ENCODE measurements around the gene CYB5RL. TPM values are rescaled to one million over a fixed set of nuclear protein-coding genes. Genes with fewer than 3 reads are reported as not detected.
"Not testable (repeated sequence)": the region's sequence is repeated elsewhere in the genome, so short reads cannot be mapped to it uniquely, and the experiment has no call there.

CYB5RL gene, protein sequence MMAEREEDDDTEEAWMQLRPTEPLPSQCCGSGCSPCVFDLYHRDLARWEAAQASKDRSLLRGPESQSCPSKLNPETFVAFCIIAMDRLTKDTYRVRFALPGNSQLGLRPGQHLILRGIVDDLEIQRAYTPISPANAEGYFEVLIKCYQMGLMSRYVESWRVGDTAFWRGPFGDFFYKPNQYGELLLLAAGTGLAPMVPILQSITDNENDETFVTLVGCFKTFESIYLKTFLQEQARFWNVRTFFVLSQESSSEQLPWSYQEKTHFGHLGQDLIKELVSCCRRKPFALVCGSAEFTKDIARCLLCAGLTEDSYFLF
- total RNA-seq = 5.7 TPM
- long read RNA-seq, partial matches to known transcripts = 4 of 11 reads
- long read RNA-seq, other reads (novel, unspliced or antisense) = 5 of 11 reads

DNA sequence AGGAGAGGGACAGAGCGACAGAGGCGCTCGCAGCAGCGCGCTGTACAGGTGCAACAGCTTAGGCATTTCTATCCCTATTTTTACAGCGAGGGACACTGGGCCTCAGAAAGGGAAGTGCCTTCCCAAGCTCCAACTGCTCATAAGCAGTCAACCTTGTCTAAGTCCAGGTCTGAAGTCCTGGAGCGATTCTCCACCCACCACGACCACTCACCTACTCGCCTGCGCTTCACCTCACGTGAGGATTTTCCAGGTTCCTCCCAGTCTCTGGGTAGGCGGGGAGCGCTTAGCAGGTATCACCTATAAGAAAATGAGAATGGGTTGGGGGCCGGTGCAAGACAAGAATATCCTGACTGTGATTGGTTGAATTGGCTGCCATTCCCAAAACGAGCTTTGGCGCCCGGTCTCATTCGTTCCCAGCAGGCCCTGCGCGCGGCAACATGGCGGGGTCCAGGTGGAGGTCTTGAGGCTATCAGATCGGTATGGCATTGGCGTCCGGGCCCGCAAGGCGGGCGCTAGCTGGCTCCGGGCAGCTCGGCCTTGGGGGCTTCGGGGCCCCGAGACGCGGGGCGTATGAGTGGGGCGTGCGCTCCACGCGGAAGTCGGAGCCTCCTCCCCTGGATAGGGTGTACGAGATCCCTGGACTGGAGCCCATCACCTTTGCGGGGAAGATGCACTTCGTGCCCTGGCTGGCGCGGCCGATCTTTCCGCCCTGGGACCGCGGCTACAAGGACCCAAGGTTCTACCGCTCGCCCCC lies at the start of gene CYB5RL, which contains the start of gene MRPL37:
TSS of gene CYB5RL (minus strand) at position 266 of the 754 bp plus-strand sequence. CDS start 4,414 bp downstream, outside the sequence.
TSS of gene MRPL37 (plus strand) at position 403 of the 754 bp plus-strand sequence. CDS start at position 480, 77 bp downstream.
- intact Hi-C loops (cut with DNase I) = loop anchor here (5.0 kb wide), 2 partner anchors 78 to 287 kb away; no protein-coding TSS in a partner anchor
- peak; percentile 95 for DNase-seq (ENCODE audit: low spot score)

DNA sequence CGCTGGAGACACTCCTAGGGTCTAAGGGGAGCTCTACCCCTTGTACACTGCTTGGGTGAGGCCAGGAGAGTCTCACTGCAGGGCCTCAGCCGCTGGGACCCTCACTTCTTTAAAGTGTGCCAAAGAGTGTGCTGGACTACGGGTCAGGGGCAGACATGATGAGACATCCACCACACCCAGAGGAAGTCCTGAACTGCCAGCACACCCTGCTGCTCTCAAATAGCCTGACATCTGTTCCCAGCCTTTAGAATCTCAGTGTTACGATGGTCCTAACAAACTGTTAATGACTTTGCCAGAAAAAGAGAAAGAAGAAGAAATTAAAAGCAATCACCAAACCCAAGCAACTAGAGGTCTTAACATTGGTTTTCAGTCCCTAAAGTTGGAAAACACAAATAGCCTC lies 49.1 kb upstream of the CYB5RL start:
- intact Hi-C loops (cut with DNase I) = no loop called here
- no peak for DNase-seq (ENCODE audit: low spot score)

DNA sequence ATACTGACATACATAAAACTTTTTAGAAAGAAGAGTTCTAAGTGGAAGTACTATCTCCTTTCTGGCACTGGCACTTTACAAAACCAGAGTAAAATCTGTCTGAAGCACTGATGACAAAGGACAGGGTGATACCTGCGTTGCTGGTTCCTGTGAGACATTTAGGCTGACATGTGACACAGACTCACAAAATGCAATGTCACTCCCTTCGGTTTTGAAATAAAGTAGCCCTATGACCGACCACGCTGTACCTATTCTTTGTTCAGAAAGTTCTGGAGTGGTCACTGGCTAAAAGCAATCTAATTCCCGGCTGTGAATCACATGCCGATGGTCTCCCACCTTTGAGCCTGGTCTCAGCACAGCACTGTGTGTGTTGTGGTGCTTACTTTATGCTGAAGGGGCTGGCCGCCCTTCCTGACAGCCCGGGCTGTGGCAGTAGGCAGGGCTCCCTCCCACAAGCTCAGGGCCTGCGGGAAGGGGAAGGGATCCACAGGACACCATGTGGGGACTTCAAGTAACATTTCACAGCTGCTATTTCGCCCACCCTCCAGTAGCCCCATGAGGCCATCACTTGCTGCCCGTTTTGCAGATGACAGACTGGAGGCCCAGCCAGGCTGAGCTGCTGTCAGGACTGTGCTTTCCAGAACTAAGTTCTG lies 48.2 kb upstream of the CYB5RL start:
- DNase-seq (ENCODE audit: low spot score) = no peak
- intact Hi-C loops (cut with DNase I) = no loop called here

DNA sequence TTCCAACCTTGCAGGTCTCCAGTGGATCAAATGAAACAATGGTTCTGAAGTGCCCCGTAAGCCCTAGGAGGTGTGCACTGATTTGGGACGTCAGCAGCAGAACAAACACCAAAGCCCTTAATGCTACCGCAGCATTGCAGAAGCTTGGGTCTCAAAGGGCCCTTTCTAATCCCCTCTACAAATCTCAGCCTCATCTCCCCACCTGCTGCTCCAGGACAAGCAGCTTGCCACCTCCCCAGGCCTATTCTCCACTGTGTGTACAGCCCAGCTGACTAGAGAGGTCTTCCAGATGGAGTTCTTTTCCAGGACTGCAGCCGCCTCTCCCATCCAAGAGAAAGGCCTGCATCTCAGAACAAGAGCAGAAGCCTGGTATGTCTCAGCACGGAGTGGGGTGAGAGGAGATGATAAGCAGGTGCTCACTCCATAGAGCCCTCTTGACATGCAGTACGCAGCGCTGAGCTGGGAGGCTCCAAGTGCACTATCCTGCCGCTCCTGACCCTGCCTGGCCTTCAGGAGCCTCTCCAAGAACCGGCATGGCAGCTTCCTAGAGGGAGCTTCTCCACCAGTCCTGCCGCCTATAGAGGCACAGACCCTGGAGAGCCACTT lies 46.4 kb upstream of the CYB5RL start:
- DNase-seq (ENCODE audit: low spot score) = no peak
- intact Hi-C loops (cut with DNase I) = no loop called here

DNA sequence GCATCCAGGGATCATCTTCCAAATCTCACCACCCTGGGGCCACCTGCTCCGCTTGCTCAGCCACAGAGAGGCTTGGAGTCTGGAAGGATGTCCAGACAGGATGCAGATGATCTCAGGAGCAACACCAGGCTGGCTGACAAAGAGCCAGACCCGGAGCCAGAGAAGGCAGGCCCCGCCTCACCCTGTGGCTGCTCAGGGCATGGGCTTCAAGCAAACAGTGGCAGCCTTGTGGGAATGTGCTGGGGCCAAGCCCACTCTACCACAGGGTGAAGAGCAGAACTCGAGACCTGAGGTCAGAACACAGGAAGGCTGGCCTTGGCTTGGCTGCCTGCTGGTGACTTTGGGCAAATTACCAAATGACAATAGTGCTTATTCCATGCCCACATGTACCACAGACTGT lies 45.7 kb upstream of the CYB5RL start:
- no peak for DNase-seq (ENCODE audit: low spot score)

DNA sequence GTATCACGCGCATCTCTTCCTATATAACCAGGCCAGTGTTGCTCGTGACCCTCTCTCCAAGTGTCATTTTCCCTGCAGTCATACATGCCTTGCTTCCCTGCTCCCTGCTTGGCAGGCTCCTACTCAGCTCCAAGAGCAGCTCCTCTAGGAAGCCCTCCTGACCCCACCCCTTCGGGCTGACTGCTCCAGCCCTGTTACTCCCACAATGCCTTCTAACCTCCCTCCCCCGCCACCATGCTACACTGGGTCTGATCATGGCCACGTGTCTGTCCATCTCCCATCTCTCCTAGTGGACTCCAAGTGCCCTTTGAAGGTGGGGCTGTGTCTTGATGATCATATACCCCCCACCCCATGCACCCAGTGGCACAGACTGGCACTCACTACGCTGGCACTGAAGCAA lies 44.8 kb upstream of the CYB5RL start:
- DNase-seq (ENCODE audit: low spot score) = no peak
- intact Hi-C loops (cut with DNase I) = no loop called here

More for the DNA sequence above, 45.7 kb upstream of the CYB5RL start:
- intact Hi-C loops (cut with DNase I) = no loop called here

DNA sequence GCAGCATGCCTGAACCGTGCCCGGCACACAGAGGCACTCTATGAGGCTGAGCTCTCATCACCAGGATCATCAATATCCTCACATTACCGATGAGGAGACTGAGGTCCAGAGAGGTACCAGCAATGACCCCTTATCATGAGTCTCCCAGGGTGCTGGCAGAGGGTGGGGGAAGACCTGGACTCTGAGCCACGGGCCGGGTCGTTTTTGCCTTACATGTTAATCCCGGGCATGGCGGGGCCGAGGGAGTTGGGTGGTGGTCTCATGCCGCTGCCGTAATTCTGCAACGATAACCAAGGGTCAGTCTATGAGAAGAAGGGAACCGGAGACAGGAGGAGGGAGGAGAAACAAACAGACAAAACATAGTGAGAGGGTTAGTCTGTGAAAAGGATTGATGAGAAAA lies 43.2 kb upstream of the CYB5RL start:
- intact Hi-C loops (cut with DNase I) = no loop called here
- no peak for DNase-seq (ENCODE audit: low spot score)

DNA sequence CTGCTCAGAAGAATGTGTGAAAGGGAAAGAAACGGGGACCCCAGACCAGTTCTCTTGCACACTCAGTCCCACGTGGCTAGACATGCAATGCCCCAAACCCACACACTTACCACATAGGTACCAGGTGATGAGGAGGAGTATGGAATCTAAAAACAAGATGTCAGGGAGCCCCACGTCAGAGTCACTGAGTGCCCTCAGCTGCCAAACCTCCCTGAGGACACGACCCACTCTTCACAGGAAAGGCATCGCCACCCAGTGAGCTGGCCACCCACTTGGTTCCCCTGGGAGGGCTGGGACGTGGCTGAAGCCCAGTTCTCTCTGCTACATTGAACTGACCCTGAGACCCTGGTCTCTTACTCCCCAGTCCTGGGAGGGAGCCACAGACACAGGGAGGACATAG lies 41.5 kb upstream of the CYB5RL start:
- intact Hi-C loops (cut with DNase I) = no loop called here
- DNase-seq (ENCODE audit: low spot score) = no peak

DNA sequence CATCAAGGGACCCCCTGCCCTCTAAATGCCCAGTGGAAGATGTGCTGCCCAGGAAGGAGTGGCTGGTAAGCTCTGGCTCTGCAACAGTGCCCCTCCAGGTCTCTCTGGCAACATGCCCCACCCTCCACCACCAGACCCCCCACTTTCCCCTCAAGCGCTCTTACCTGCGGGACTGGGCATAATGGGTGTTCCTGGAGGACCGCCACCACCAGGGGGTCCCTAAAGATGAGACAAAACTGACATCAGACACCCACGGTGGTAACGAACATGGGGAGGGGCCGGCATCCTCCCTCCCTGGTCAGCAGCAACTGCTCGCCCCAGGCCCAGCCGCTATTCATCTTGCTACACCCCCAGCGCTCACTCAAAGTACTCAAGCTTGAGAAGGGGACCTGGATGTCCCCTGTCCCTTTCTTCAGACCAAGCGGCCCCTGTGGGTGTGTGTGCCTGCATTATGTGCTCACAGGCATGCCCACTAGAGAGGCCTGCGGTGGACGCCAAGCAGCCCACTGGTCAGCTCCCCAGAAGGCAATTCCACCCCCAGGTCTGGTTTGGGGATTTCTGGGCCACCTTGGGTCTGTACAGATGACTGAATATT lies 41.0 kb upstream of the CYB5RL start:
- intact Hi-C loops (cut with DNase I) = no loop called here
- no peak for DNase-seq (ENCODE audit: low spot score)

DNA sequence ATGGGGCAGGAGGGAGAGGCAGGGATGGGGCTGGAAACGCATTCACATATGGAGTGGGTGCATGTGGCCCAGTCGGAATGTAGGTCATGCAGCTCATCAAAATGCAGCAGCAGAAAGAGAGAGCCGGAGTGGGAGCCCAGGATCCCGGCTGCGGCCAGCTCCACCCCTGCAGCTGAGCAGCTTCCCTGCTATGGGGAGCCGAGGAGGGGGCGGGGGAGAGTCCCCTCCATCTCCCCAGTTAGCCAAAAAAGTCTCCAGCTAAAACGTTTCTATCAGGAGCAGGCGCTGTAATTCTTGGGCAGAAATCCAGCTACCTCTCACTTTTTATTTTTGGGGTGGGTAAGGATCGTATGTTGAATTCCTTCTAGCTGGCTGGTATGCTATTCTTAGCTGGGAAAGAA lies 39.8 kb upstream of the CYB5RL start:
- intact Hi-C loops (cut with DNase I) = no loop called here
- no peak for DNase-seq (ENCODE audit: low spot score)

DNA sequence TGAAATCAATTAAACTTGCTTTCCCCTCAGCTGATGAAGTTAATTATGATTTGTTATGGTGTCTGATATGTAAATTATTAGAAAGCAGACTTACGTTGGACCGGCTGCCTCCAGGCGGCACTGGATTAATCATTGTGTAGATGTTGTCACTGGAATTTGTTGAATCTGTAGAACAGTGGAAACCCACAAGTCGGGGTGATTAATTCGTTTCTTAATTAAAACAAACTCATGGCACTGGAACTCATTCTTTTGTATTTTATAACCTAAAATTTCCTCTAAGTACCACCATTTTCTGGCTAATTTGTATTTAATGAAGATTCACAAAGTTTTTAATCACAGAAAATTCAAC lies 39.2 kb upstream of the CYB5RL start:
- intact Hi-C loops (cut with DNase I) = no loop called here
- no peak for DNase-seq (ENCODE audit: low spot score)

DNA sequence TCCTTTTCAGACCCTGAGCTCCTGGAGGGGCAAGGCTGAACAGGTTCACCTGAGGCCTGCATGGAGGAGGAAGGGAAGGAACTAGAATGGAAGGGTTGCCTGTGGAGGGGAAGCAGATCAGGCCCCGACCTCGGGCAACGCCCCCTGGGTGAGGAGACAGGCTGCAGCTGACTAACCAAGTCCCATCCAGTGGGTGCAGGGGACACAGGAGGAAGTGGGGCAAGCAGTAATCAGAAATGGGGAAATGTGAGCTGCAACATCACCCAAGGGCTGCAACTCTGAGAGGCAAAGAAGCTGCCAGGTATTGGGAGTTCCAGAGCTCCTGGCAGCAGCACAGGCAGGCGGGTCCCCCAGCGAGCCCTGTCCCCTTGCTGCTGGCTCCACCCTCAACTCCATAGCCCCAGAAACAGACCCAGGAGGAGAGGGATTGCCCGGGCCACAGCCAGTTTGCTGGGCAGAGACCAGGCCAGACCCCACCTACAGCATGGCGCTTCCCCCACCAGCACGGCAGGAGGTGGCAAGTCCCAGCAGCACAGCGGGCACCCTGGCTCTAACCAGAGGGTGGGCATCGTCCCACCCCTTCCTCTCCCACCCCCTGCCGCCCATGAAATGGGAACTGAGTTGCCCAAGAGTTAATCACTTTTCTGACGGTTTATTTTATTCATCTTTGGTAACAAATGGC lies 38.7 kb upstream of the CYB5RL start:
- no peak for DNase-seq (ENCODE audit: low spot score)
- intact Hi-C loops (cut with DNase I) = no loop called here

DNA sequence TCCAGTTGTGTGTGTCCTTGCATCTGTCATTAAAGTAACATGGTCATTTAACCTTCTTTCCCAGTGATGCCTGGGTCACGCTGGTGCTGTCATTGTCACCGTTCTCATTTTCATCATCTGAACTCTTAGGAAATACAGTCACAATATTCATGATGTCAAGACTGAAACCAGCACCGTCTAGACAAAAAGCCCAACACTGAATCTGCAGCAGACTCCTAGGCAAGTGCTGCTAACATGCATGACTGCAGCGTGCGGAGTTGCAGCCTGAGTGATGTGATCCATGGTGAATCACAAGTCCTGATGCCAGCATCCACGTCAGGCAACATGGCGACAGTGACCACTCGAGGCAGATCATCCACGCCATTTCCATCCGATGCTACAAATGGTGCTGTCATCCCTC lies 37.8 kb upstream of the CYB5RL start:
- intact Hi-C loops (cut with DNase I) = no loop called here
- no peak for DNase-seq (ENCODE audit: low spot score)

DNA sequence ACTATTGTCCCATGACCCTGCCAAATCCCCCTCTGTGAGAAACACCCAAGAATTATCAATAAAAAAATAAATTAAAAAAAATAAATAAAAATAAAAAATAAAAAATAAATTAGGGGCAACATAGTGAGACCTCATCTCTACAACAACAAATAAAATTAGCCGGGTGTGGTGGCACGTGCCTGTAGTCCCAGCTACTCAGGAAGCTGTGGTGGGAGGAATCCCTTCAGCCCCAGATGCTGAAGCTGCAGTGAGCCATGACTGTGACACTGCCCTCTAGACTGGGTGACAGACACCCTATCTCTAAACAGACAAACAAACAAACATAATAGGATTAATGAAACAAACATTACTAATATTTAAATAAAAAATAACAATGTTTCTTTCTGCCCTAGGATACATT lies 34.5 kb upstream of the CYB5RL start:
- intact Hi-C loops (cut with DNase I) = no loop called here
- DNase-seq (ENCODE audit: low spot score) = no peak

DNA sequence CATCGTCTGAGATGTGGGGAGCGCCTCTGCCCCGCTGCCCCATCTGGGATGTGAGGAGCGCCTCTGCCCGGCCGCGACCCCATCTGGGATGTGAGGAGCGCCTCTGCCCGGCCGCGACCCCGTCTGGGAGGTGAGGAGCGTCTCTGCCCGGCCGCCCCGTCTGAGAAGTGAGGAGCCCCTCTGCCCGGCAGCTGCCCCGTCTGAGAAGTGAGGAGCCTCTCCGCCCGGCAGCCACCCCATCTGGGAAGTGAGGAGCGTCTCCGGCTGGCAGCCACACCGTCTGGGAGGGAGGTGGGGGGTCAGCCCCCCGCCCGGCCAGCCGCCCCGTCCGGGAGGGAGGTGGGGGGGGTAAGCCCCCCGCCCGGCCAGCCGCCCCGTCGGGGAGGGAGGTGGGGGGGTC lies 33.4 kb upstream of the CYB5RL start:
- intact Hi-C loops (cut with DNase I); DNase-seq (ENCODE audit: low spot score): not testable (repeated sequence)

DNA sequence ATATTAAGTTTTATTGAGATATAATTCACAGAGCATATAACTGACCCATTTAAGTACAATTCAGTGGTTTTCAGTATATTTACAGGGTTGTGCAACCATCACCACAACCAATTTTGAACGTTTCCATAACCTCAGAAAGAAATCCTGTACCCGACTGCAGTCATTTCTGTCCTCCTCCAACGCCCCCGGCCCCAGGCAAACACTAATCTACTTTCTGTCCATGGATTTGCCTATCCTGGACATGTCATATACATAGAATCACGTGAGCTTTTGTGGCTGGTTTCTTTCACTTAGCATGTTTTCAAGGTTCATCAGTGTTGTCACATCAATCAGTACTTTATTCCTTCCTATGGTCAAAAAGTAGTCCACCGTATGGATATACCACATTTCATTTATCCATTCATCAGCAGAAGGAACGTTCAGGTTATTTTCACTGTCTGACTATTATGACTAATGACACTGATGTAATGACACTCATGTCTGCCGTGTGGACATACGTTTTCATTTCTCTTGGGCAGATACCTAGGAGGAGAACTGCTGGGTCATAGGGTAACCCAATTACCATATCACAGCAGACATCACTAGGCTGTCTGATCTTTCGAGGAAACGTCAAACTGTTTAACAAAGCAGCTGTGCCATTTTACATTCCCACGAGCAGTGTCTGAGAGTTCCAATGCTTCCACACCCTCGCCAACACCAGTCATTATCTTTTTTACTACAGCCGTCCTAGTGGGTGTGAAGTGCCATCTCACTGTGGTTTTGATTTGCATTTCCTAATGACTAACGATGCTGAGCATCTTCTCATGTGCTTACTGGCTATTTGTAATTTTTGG lies 30.9 kb upstream of the CYB5RL start:
- no peak for DNase-seq (ENCODE audit: low spot score)
- intact Hi-C loops (cut with DNase I) = no loop called here

DNA sequence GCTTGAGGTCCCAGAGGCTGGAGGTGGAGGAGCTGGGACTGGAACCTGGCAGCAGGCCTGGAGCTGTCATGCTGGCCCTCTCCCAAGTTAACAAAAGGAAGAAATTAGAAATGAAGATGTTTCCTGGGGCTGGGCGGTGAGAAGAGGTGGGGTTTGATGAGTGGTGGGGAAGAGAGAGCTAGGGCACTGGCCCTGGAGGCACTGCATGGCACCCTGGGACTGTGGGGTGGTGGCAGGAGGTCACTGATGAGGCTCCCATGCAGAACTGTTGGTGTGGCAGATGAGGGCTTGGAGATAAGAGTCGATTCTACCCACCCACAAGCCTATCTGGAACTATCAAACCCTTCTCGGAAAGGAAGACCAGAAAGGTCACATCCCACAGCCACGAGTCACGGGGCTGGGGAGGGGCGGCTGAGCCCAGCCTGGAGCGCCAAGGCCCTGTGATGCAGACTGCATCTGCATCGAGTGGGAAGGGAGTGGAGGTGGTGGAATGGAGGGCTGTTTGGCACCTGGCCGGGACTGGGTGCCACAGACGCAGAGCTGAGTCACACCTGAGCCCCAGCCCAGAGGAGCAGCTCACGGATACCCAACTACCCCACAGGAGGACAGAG lies 29.6 kb upstream of the CYB5RL start:
- DNase-seq (ENCODE audit: low spot score) = no peak
- intact Hi-C loops (cut with DNase I) = no loop called here

DNA sequence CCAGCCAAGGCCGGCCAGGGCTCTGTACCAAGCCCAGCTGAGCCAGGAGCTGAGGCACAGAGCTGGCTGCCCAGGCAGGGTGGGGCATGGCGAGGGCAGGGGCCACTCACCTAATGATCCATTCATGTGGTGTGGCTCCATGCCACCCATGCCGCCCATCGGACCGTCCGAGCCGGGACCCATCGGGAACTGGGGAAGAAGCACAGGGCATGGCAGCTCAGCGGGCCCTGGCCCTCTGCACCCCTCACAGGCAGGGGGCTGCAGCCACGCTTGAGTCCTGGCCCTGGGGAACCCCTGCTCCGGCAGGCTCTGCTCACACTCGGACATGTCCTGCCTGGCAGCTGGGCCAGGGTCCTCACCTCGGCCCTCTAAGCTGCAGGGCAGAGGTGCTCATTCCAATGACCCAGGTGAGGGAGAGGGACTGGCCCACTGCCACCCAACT lies 28.8 kb upstream of the CYB5RL start:
- no peak for DNase-seq (ENCODE audit: low spot score)
- intact Hi-C loops (cut with DNase I) = no loop called here
